ENCODE results near the gene ZDHHC8.
"Not testable (repeated sequence)": the region's sequence is repeated elsewhere in the genome, so short reads cannot be mapped to it uniquely, and the experiment has no call there.

The ZDHHC8 gene

DNA sequence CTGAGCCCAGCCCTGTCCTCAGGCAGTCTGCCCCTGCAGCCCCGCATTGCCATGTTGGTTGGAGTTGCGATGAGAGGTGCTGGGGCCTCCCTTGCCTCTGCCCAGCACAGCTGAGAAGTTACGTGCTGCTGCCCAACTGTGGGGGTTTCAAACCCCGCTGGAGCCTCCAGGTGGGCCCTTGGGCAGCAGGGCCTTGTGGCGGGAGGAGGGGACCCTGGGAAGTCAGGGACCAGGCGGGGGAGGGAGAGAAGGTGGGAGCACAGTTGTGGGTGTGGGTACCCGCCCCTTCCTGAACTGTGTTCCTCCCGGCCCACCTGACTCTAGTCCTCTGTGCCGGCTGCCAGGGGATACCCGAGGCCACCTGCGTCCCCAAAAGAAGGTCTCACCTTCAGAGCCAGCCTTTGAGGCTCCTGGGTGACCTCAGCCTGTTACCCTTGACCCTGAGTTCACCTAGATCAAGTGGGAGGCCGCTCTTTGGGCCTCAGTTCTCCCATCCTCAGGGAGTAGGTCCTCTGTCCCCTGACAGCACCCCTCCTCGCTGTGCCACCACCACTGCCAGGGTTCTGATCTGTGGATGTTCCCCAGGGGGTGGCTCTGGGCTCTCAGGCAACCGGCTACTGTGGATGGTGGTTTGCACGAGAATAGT, 26.9 kb downstream of the ZDHHC8 start:
- DNase-seq (ENCODE audit: low read depth in 2 of 2): no peak

- DNase-seq (ENCODE audit: low read depth in 2 of 2): no peak
Observed at GRCh38 chr22:20159076-20159475, 27.5 kb downstream of the ZDHHC8 start.

DNA sequence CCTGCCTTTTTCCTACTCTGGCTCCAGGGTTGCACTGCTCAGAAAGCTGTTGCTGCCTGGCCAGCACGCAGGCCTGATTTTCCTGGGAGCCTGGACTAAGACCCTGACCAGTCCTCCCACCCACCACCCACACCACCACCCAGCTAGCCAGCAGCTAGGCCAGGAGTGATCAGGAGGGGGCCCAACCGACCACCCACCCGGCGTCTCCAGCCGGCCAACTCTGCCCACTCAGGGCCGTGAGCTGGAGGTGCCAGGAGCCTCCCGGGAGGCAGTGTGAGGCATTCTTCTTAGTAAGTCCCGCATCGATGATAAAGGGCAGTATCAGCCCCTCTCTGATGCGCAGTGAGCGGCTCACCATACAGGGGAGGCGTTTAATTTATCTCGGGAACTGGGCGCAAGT, 27.9 kb downstream of the ZDHHC8 start:
- DNase-seq (ENCODE audit: low read depth in 2 of 2): not testable (repeated sequence)

GRCh38 chr22:20160041-20160440, 28.4 kb downstream of the ZDHHC8 start:
- DNase-seq (ENCODE audit: low read depth in 2 of 2): no peak

DNA sequence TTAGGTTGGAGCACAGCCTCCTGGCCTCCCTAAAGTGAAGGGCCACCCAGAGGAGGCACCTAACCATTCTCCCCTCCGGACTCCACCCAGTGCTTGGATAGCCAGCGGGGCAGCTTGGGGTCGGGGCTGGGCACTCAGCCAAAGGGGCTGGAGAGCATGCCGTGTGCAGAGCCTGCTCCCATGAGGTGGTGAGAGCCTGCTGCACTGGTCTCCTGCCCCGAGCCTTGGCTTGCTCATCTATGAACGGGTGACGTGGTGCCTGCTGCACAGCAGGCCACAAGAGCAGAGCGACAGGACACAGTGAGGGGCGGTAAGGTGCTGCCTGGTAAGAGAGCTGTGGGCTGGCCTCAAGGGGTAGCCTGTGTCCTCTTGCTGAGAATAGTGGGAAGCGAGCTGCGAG, 33.3 kb downstream of the ZDHHC8 start:
- DNase-seq (ENCODE audit: low read depth in 2 of 2): no peak

- no peak for DNase-seq (ENCODE audit: low read depth in 2 of 2)
Observed at GRCh38 chr22:20165421-20165820, 33.8 kb downstream of the ZDHHC8 start.

DNA sequence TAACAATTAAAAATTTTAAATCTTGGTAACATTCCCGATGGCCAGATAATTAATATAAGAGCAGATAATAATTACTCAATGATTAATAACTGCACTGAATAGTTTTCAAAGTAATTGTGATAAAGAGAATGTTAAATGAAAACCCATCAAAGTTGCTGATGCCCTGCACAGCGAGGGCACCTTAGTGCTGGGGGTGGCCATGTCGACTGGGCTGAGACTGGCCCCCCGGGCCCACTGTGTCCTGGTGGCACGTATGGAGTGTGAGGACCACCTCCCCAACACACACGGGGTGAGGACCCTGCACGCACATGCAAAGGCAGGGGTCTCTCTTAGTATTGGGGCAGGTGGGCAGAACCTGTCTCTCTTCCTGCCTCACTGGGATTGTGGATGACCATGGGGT, 34.3 kb downstream of the ZDHHC8 start:
- no peak for DNase-seq (ENCODE audit: low read depth in 2 of 2)

DNA sequence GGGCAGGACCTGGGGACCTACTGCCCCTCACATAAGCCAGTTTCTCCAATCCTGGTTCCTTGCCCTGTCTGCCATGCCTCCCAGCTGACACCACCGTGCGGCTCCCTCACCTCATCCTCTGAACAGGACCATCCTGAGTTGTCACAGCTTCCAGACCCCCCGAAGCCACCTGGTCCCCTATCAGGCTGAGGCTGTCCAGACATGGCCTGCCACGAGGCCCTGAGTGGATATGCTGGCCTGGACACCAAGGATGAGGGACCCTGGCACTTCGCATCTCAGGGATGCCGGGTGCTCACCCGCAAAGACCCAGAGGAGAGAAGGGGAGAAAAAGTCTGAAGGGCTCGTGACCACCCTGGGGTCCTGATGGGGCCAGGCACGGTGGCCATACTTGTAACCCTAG, 35.1 kb downstream of the ZDHHC8 start:
- no peak for DNase-seq (ENCODE audit: low read depth in 2 of 2)

GRCh38 chr22:20167643-20168322, 36.2 kb downstream of the ZDHHC8 start:
- DNase-seq (ENCODE audit: low read depth in 2 of 2): no peak

DNA sequence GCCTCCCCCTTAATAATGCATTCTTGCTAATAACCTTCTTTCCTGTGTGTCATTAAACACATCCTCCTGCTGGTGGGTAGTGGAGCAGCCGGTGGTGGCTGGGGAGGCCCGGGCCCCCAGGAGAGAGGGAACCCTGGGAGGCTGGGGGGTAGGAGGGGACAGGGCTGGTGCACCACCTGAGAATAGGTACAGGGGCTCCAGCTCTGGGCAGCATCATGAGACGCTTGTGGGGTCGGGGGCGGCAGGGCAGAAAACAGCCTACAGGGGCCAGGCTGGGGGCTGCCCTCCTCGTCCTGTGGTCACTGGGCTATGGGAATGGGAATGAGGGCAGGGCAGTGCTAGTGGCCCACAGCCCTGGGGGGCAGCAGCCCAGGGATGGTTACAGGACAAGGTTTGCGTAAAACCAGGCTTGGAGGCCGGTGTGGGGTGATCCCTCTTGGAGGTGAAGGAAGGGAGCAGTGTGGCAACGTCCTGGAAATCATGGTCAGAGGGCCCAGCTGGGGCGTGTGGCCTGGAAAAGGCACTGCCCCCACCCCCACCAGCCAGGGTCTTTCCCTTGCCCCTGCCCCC, 37.7 kb downstream of the ZDHHC8 start:
- DNase-seq (ENCODE audit: low read depth in 2 of 2): no peak

DNA sequence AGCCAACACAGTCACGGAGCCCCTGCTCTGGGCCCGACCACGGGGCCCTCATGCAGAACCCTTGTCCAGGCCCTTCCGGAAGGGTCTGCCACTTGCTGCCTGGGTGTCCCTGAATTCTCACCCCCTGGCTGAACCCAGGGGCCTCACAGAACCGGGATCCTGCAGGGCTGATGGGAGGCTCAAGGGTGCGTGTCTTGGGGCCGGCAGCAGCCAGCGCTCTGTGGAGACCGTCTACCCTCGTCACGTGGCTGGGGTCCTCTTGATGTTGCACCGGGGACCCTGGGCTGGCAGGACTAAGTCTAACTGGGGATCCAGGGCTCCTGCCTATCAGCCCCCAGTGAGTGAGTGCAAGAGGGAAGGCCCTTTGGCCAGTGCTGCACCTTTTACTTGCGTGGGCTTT, 38.6 kb downstream of the ZDHHC8 start:
- DNase-seq (ENCODE audit: low read depth in 2 of 2): no peak

DNA sequence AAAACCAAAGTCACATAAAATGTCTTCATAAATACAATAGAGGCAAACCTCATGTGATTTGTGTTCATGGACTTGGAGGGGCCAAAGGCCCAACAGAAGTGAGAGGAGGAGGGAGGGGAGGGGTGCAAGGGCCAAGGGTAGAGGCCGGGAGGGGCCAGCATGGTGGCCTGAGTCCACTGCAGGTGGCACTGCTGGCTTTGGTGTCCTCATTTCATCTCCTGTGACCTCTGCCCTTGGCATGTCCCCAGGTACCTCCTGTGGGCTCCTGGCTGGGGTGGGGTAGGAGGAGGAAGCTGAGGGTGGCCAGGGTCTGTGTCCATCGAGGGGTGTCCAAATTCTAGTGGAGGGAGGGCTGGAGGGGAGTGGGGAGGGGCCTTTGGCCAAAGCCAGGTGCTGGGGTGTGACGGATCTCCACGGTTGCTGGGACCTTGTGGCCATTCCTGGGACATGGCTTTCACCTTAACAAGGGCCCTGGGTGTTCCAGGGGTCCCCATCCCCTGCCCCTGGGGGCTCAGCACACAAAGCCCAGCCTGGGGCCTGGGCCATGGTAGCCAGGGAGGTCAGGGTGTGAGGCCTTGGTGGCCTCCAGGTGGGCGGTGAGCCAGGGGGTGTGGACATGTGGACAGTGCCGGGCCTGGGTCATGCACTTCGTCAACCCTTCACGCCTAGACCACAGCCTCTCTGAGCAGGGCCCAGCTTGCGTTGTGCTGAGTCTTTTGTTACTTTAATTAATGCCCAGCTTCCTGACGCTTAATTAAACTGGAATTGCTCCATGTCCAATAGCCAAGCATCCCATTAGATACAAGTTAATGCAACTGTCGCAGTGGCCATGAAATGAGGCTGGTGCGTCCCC, 39.9 kb downstream of the ZDHHC8 start:
- no peak for DNase-seq (ENCODE audit: low read depth in 2 of 2)

- DNase-seq (ENCODE audit: low read depth in 2 of 2): no peak
Observed at GRCh38 chr22:20172141-20172613, 40.6 kb downstream of the ZDHHC8 start.

DNA sequence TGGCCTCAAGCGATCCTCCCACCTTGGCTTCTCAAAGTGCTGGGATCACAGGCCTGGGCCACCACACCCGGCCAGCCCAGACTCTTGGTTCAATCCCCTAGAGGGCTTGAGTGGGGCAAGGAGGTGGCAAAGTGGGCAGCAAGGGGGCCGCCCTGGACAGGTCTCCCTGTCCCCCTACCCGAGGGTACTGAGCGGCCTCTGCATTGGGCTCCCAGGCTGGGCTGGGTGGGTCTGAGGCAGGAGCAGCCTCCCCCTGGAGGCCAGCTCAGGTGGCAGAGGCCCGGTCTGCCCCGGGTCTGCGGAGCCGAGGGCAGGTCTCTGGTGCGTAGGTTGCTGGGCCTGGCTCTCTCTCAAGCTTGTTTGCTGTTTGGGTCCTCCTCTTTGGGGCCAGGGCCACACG, 41.6 kb downstream of the ZDHHC8 start:
- DNase-seq (ENCODE audit: low read depth in 2 of 2): no peak

DNA sequence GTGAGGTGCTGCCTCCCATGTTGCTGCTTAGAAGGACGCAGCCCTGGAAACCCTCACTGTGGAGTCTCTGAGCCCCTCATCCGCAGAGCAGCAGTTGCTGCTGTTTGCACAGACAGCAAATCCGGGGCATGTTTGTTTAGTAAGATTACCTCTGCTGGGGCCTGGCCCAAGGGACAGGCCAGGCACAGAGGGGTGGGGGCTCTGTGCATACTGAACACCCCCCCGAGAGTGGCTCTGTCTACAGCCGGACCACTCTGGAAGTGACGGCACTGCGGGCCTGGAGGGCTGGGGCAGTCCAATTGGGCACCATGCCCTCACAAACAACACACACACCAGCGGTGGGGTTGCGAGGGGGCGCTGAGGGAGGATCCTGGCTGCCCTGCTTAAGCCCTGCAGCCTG, 42.2 kb downstream of the ZDHHC8 start:
- no peak for DNase-seq (ENCODE audit: low read depth in 2 of 2)

DNA sequence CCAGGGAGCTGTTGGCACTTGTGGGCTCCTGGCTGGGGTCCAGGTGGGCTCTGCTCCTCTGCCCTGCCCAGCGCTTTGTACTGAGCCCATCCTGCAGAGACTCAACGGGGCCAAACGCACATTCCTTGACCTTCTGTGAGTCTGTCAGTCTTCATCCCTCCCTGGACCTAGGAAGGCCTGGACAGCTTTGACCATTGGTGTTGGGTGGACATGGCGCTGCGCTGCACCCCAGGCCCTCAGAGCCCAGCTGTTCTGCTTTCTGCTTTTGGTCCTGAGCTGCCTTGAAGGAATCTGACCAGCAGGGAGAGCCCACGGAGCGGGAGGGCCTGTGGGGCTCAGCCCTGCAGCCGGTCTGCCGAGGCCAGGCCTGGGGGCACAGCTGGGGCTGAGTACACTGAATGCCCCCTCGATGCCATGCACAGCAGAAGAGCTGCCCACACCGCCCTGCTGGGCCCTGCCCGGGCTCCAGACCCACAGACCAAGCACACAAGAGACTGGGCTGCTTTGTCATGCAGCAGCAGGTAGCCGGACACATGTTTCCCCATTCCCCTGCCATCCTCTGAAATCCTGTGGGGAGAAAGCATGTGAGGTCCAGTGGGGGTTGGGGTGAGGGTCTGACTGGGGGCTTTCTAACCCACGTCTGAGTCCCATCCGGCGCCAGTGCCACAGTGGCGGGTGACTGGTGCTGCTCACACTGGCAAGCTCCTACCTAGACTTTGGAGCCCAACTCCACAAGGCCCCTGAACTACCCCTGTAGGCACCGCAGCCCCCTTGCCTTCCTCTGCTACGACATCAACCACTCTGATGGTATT, 43.4 kb downstream of the ZDHHC8 start:
- no peak for DNase-seq (ENCODE audit: low read depth in 2 of 2)

DNA sequence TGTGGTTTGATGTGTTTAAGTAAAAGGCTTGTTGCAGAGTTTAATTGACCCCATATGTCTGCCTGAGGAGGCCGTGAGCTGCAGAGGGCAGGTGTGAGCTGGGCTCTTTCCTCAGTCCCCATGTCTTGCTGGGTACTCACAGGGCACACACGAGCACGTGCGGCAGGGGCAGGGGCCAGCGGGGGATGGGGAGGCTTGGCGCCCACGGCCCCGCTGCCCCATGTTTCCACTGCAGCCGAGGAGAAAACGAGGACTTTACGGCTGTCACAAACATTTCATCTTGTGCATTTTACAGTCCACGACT, 43.9 kb downstream of the ZDHHC8 start:
- no peak for DNase-seq (ENCODE audit: low read depth in 2 of 2)

DNA sequence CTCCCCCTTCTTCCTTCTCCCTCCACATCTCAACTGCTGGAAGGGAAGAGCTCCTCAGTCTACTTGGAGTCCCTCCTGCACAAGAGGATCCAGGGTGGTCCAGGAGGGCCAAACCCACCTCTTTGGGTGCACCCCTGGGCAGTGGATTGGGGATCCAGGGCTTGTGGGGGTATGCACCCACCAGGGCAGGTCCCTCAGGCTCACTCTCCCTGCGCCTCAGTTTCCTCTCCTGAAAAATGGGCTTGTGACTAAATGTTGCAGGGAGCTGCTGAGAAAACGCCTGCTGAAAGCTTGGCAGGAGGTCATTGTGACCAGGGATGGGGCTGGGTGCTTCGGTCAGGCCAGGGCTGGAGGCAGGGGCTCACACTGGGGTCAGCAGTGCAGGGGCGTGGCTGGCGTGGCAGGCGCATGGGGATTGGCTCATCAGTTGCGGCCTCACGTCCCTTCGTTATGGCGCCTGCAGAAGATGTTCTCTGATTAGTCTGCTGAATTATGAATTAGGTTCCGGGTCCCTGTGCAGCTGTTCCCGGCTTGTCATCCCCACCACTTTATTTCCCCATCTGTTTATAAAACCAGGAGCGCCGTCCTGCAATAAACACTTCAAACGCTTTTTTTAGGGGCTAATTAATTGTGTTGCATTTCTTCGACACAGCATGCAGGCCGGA, 44.9 kb downstream of the ZDHHC8 start:
- no peak for DNase-seq (ENCODE audit: low read depth in 2 of 2)

DNA sequence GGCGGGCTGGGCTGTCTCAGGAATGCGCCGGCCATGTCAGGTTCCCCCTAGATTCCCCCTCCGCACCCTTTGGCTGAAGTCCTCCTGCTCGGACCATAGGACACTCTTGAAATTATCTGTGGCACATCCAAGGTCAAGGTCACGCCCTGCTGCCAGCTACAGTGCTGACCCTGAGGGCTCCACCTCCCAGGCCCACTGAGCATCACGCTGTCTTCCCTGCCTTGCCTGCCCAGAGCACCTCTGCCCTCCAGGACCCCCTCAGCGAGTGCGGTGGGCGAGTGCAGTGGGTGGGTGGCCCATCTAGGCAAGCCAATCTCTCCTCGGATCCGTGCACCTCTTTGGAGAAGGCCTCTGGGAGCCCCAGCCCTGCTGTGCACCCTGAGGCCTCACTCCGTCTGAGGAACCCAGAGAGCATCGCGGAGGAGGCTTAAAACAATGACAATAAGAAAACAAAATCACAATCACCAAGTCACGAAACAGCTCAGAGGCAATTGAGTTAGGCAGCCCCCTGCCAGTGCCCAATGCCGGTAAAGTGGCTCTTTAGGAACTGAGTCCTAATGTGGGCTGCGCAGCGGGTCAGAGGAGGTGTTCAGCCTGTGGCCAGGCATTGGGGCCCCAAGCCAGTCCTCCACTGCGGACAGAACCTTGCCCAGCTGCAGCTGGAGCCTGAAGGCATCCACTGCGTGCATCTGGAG, 45.8 kb downstream of the ZDHHC8 start:
- DNase-seq (ENCODE audit: low read depth in 2 of 2): no peak

- DNase-seq (ENCODE audit: low read depth in 2 of 2): no peak
Observed at GRCh38 chr22:20178075-20178914, 46.7 kb downstream of the ZDHHC8 start.
